GM23338 (cell line): ENCODE data around the gene PLS3. TPM values are rescaled to one million over a fixed set of nuclear protein-coding genes. Genes with fewer than 3 reads are reported as not detected.

ENCODE experiments used
- ATAC-seq: fragments of 200-7000 bp; cut with Tn5 transposase; 3 replicates; pipeline ENCODE4 v1.9.1; 2020
- DNase-seq: peaks from one replicate; pipeline ENCODE4 v3.0.0-alpha.2; 2015; ENCODE audit warnings: low spot score
- H2AFZ ChIP-seq: fragments of 200-600 bp; sonication (generic); 2 replicates; pipeline ENCODE4 v1.8.0; 2016; ENCODE audit warnings: antibody characterized with exemption, mild to moderate bottlenecking, moderate library complexity
- H3F3A ChIP-seq: fragments of 200-600 bp; sonication (generic); replicated peaks from 2 replicates; pipeline ENCODE4 v1.8.0; 2017; ENCODE audit warnings: antibody characterized with exemption, mixed run types, low read depth
- H3K27ac ChIP-seq: fragments of 200-600 bp; sonication (generic); 2 replicates; pipeline ENCODE4 v1.6.1; 2016; ENCODE audit warnings: low read depth
- H3K27me3 ChIP-seq: fragments of 200-600 bp; sonication (generic); 2 replicates; pipeline ENCODE4 v1.8.0; 2016; ENCODE audit warnings: mild to moderate bottlenecking, mixed run types, moderate library complexity; ENCODE audit not compliant: insufficient read depth
- H3K36me3 ChIP-seq: fragments of 200-600 bp; sonication (generic); 2 replicates; pipeline ENCODE4 v1.8.0; 2016; ENCODE audit warnings: mild to moderate bottlenecking; ENCODE audit not compliant: insufficient read depth
- H3K4me1 ChIP-seq: fragments of 200-600 bp; sonication (generic); 2 replicates; pipeline ENCODE4 v1.8.0; 2016; ENCODE audit warnings: mild to moderate bottlenecking, moderate library complexity; ENCODE audit not compliant: insufficient read depth
- H3K4me2 ChIP-seq: fragments of 200-600 bp; sonication (generic); 2 replicates; pipeline ENCODE4 v1.7.1; 2017; ENCODE audit warnings: mixed run types
- H3K4me3 ChIP-seq: fragments of 200-600 bp; sonication (generic); 2 replicates; pipeline ENCODE4 v1.6.1; 2016; ENCODE audit warnings: mixed run types
- H3K79me2 ChIP-seq: fragments of 200-600 bp; sonication (generic); replicated peaks from 2 replicates; pipeline ENCODE4 v1.8.0; 2017; ENCODE audit warnings: mild to moderate bottlenecking; ENCODE audit not compliant: insufficient read depth
- H3K9me2 ChIP-seq: fragments of 200-600 bp; sonication (generic); 2 replicates; pipeline ENCODE4 v1.8.0; 2017; ENCODE audit not compliant: insufficient read depth
- H4K20me1 ChIP-seq: fragments of 200-600 bp; sonication (generic); replicated peaks from 2 replicates; pipeline ENCODE4 v1.8.0; 2017; ENCODE audit warnings: mild to moderate bottlenecking; ENCODE audit not compliant: insufficient read depth
- H3K27ac Mint-ChIP-seq: 2 replicates; pipeline ENCODE4 v1.8.0; 2020; ENCODE audit warnings: inconsistent platforms, mild to moderate bottlenecking, moderate library complexity, mixed read lengths
- H3K27me3 Mint-ChIP-seq: 3 replicates; pipeline ENCODE4 v1.8.0; 2022; ENCODE audit warnings: low read depth, mild to moderate bottlenecking, moderate library complexity, mixed read lengths, inconsistent platforms; ENCODE audit not compliant: insufficient read depth, poor library complexity
- H3K36me3 Mint-ChIP-seq: 3 replicates; pipeline ENCODE4 v1.8.0; 2021; ENCODE audit warnings: low read depth, mild to moderate bottlenecking, inconsistent platforms, moderate library complexity, mixed read lengths
- H3K4me1 Mint-ChIP-seq: 3 replicates; pipeline ENCODE4 v1.8.0; 2020; ENCODE audit warnings: mild to moderate bottlenecking, inconsistent platforms, mixed read lengths
- H3K4me3 Mint-ChIP-seq: 3 replicates; pipeline ENCODE4 v1.8.0; 2021; ENCODE audit warnings: moderate library complexity, mild to moderate bottlenecking, inconsistent platforms, mixed read lengths
- H3K9me3 Mint-ChIP-seq: 3 replicates; pipeline ENCODE4 v1.8.0; 2020; ENCODE audit warnings: moderate library complexity, mild to moderate bottlenecking, inconsistent platforms, mixed read lengths
- CREB1 ChIP-seq: fragments of 250-450 bp; sonication (Bioruptor Pico); IDR thresholded peaks from 2 replicates; pipeline ENCODE4 v1.5.0; 2020; ENCODE audit warnings: low read depth, mild to moderate bottlenecking, moderate library complexity
- ETS1 ChIP-seq: IDR thresholded peaks from 2 replicates; pipeline ENCODE4 v1.6.1; 2016; ENCODE audit warnings: antibody characterized with exemption
- EZH2 ChIP-seq: fragments of 200-600 bp; sonication (generic); IDR thresholded peaks from one replicate; pipeline ENCODE4 v1.8.0; 2017; ENCODE audit warnings: antibody characterized with exemption, mild to moderate bottlenecking, low read depth; ENCODE audit not compliant: unreplicated experiment
- JUNB ChIP-seq: IDR thresholded peaks from one replicate; pipeline ENCODE4 v1.6.1; 2016; ENCODE audit warnings: antibody characterized with exemption; ENCODE audit not compliant: unreplicated experiment
- ZNF462 ChIP-seq: fragments of 250-450 bp; sonication (Bioruptor Pico); IDR thresholded peaks from 2 replicates; pipeline ENCODE4 v1.5.0; 2020; ENCODE audit warnings: mild to moderate bottlenecking, moderate library complexity
- polyA plus RNA-seq: library from polyadenylated mRNA; unstranded; fragments of >200 nt; fragmentation: Nextera tagmentation; extraction: Ambion mirVana; gene quantifications from 2 replicates; pipeline ENCODE4 v1.2.1, GENCODE V29; 2016
- total RNA-seq: library from RNA; depleted of rRNA; stranded (reverse); fragments of >200 nt; shearing (Covaris generic); gene quantifications from 2 replicates; pipeline ENCODE4 v1.2.3, GENCODE V29; 2014

PLS3 gene
- total and polyA plus RNA-seq, 2 experiments from 2014 or later = 81.6 to 128 TPM

GRCh38 chrX:115521741-115522140 is 39.2 kb upstream of the PLS3 start (continued):
- TF ChIP-seq ZNF462 (no peak), EZH2 (no peak), JUNB (no peak), CREB1 (CRISPR knock-in tag) (no peak)

GRCh38 chrX:115522952-115523351 is 38.0 kb upstream of the PLS3 start:
- Histone ChIP-seq H3K79me2 (no peaks in the 10 kb centered on the region), H3K4me2 (no peak overlapping the region), H3K4me3 (no peak overlapping the region), H2AFZ (no peak overlapping the region), H3F3A (no peaks in the 10 kb centered on the region), H3K27me3 (no peaks in the 10 kb centered on the region), H3K4me1 (no peaks in the 10 kb centered on the region), H4K20me1 (no peaks in the 10 kb centered on the region), H3K9me2 (no peaks in the 10 kb centered on the region), H3K36me3 (no peaks in the 10 kb centered on the region), H3K27ac (no peak overlapping the region)
- Mint-ChIP-seq H3K4me1 (peaks cover under 1% of the 10 kb centered on the region; the same call in 1 of the 3 replicates), H3K9me3 (no peaks in the 10 kb centered on the region), H3K36me3 (no peaks in the 10 kb centered on the region), H3K4me3 (no peak overlapping the region), H3K27ac (no peak overlapping the region), H3K27me3 (no peaks in the 10 kb centered on the region)
- ATAC-seq (no peak), DNase-seq (no peak)
- TF ChIP-seq ZNF462 = no peak
- TF ChIP-seq JUNB = no peak
- TF ChIP-seq ETS1 = no peak
